ENCODE results near the gene ARL14EPL.
"Not testable (repeated sequence)": the region's sequence is repeated elsewhere in the genome, so short reads cannot be mapped to it uniquely, and the experiment has no call there.

Gene ARL14EPL

DNA sequence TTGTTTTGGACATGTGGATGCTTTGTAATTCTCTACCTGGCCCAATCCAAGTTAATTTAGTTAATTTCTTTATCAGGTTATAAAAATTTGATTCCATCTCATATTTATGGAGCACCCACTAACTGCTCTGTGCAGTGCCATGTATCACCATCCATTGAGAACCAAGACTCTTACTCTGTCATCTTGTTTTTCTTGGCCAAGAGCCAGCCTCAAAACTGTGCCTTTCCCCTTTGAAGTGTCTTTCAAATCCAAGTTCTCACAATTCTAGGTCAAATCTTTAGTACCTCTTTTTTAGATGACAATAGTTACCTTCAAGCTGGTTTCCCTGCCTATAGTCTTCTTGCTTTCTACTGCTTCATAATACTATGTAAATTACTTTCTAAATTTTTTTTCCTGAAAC, 55.8 kb downstream of the ARL14EPL start:
- DNase-seq (ENCODE audit: low read depth, low spot score), result no peak
- Histone ChIP-seq H3K9ac (ENCODE audit: insufficient read length, low read depth) (no peak overlapping the region), H3K27me3 (ENCODE audit: insufficient read depth, insufficient read length) (no peaks in the 10 kb centered on the region), H3K9me3 (ENCODE audit: insufficient read depth, low read length) (no peaks in the 10 kb centered on the region), H3K4me1 (ENCODE audit: insufficient read depth, insufficient read length) (peaks cover 3% of the 10 kb centered on the region), H3K36me3 (ENCODE audit: insufficient read depth, insufficient read length, low read length) (peaks cover 17% of the 10 kb centered on the region), H3K4me3 (ENCODE audit: insufficient read length, low read depth) (no peak overlapping the region)
- TF ChIP-seq ZNF274 (IDR thresholded peaks at IDR 0.05; ENCODE audit: low read depth, low read length) (no peak), YY1 (IDR thresholded peaks at IDR 0.05; ENCODE audit: insufficient read depth, insufficient read length) (no peak), SUZ12 (IDR thresholded peaks at IDR 0.05; ENCODE audit: extremely low read depth, insufficient read depth, insufficient read length) (no peak)

DNA sequence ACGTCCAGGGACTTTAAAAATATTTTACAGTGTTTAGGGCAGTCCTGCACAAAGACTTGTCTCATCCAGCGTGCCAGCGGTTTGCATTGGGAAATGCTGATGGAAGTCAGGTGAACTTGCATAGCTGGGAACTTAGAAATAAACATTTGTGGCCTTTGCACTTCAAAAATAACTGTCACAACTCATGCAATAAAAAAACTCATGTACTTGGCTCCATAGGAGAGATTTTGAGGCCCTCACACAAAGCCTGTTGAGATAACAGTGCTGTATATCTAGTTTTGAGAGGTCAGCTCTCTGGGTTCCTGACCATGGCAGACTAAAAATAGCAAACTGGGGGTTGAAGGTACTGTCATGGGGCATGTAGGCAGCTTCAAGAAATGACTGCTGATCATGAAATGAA, 58.0 kb downstream of the ARL14EPL start:
- Histone ChIP-seq H3K9ac (ENCODE audit: insufficient read length, low read depth) (no peak overlapping the region), H3K27me3 (ENCODE audit: insufficient read depth, insufficient read length) (no peaks in the 10 kb centered on the region), H3K36me3 (ENCODE audit: insufficient read depth, insufficient read length, low read length) (peaks cover 35% of the 10 kb centered on the region), H3K4me3 (ENCODE audit: insufficient read length, low read depth) (no peak overlapping the region), H3K9me3 (ENCODE audit: insufficient read depth, low read length) (no peaks in the 10 kb centered on the region), H3K4me1 (ENCODE audit: insufficient read depth, insufficient read length) (no peaks in the 10 kb centered on the region)
- no peak for DNase-seq (ENCODE audit: low read depth, low spot score)
- no peak for TF ChIP-seq YY1 (IDR thresholded peaks at IDR 0.05; ENCODE audit: insufficient read depth, insufficient read length)
- TF ChIP-seq ZNF274 (IDR thresholded peaks at IDR 0.05; ENCODE audit: low read depth, low read length), result no peak
- TF ChIP-seq SUZ12 (IDR thresholded peaks at IDR 0.05; ENCODE audit: extremely low read depth, insufficient read depth, insufficient read length), result no peak

GRCh38 chr5:116091416-116091815, 59.1 kb downstream of the ARL14EPL start:
- H3K4me1 ChIP-seq (ENCODE audit: insufficient read depth, insufficient read length), result no peaks in the 10 kb centered on the region
- TF ChIP-seq SUZ12 (IDR thresholded peaks at IDR 0.05; ENCODE audit: extremely low read depth, insufficient read depth, insufficient read length) (no peak), ZNF274 (IDR thresholded peaks at IDR 0.05; ENCODE audit: low read depth, low read length) (no peak), YY1 (IDR thresholded peaks at IDR 0.05; ENCODE audit: insufficient read depth, insufficient read length) (no peak)
- H3K36me3 ChIP-seq (ENCODE audit: insufficient read depth, insufficient read length, low read length), result peaks cover 35% of the 10 kb centered on the region
- no peak overlapping the region for H3K9ac ChIP-seq (ENCODE audit: insufficient read length, low read depth)
- no peaks in the 10 kb centered on the region for H3K27me3 ChIP-seq (ENCODE audit: insufficient read depth, insufficient read length)
- no peak for DNase-seq (ENCODE audit: low read depth, low spot score)
- H3K9me3 ChIP-seq (ENCODE audit: insufficient read depth, low read length), result no peaks in the 10 kb centered on the region
- no peak overlapping the region for H3K4me3 ChIP-seq (ENCODE audit: insufficient read length, low read depth)

DNA sequence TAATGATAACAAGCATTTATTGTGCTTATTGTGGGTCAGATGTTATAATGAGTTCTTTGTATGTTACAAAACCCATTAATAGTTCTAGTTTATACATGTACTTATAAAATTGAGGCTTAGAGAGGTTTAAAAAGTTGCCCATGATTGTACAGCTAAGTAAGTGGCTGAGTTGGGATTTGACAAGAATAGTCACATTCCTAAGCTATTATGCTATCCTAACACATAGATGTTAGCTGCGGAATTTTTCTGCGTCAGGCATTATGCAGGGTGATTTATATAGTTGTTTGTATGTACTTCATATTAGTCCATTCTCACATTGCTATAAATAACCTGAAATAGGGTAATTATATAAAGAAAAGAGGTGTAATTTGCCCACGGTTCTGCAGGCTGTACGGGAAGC, 65.0 kb downstream of the ARL14EPL start:
- no peak for DNase-seq (ENCODE audit: low read depth, low spot score)
- H3K9me3 ChIP-seq (ENCODE audit: insufficient read depth, low read length), result no peaks in the 10 kb centered on the region
- TF ChIP-seq YY1 (IDR thresholded peaks at IDR 0.05; ENCODE audit: insufficient read depth, insufficient read length) (no peak), ZNF274 (IDR thresholded peaks at IDR 0.05; ENCODE audit: low read depth, low read length) (no peak)
- H3K9ac ChIP-seq (ENCODE audit: insufficient read length, low read depth), result no peak overlapping the region
- peaks cover 31% of the 10 kb centered on the region for H3K36me3 ChIP-seq (ENCODE audit: insufficient read depth, insufficient read length, low read length)
- no peaks in the 10 kb centered on the region for H3K27me3 ChIP-seq (ENCODE audit: insufficient read depth, insufficient read length)
- H3K4me3 ChIP-seq (ENCODE audit: insufficient read length, low read depth), result no peak overlapping the region
- H3K4me1 ChIP-seq (ENCODE audit: insufficient read depth, insufficient read length), result no peaks in the 10 kb centered on the region

DNA sequence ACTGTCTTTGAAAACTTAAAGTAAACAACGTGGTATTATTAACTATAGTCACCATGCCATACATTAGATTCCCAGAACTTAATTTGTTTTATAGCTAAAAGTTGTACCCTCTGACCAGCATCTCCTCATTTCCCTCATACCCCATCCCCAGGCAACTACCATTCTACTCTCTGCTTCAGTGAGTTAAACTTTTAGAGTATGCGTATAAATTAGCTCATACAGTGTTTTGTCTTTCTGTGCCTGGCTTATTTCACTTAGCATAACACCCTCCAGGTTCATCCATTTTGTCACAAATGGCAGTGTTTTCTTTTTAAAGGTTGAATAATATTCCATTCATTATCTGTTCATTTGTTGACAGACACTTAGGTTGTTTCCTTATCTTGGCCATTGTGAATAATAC, 66.7 kb downstream of the ARL14EPL start:
- Histone ChIP-seq H3K27me3 (ENCODE audit: insufficient read depth, insufficient read length) (no peaks in the 10 kb centered on the region), H3K9me3 (ENCODE audit: insufficient read depth, low read length) (no peaks in the 10 kb centered on the region), H3K36me3 (ENCODE audit: insufficient read depth, insufficient read length, low read length) (peaks cover 14% of the 10 kb centered on the region), H3K9ac (ENCODE audit: insufficient read length, low read depth) (no peak overlapping the region), H3K4me3 (ENCODE audit: insufficient read length, low read depth) (no peak overlapping the region), H3K4me1 (ENCODE audit: insufficient read depth, insufficient read length) (no peaks in the 10 kb centered on the region)
- no peak for DNase-seq (ENCODE audit: low read depth, low spot score)
- TF ChIP-seq YY1 (IDR thresholded peaks at IDR 0.05; ENCODE audit: insufficient read depth, insufficient read length) (no peak), SUZ12 (IDR thresholded peaks at IDR 0.05; ENCODE audit: extremely low read depth, insufficient read depth, insufficient read length) (no peak), ZNF274 (IDR thresholded peaks at IDR 0.05; ENCODE audit: low read depth, low read length) (no peak)

DNA sequence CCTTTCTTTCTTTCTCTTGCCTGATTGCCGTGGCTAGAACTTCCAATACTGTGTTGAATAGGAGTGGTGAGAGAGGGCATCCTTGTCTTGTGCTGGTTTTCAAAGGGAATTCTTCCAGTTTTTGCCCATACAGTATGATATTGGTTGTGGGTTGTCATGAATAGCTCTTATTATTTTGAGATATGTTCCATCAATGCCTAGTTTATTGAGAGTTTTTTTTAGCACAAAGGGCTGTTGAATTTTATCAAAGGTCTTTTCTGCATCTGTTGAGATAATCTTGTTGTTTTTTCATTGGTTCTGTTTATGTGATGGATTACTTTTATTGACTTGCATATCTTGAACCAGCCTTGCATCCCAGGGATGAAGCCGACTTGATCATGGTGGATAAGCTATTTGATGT, 72.7 kb downstream of the ARL14EPL start:
- not testable (repeated sequence) for H3K27me3 ChIP-seq (ENCODE audit: insufficient read depth, insufficient read length); H3K36me3 ChIP-seq (ENCODE audit: insufficient read depth, insufficient read length, low read length); H3K9me3 ChIP-seq (ENCODE audit: insufficient read depth, low read length); H3K9ac ChIP-seq (ENCODE audit: insufficient read length, low read depth); H3K4me1 ChIP-seq (ENCODE audit: insufficient read depth, insufficient read length); DNase-seq (ENCODE audit: low read depth, low spot score); H3K4me3 ChIP-seq (ENCODE audit: insufficient read length, low read depth)
